ACHN (cell line): ENCODE data around the gene ALK.

ENCODE experiments used
- DNase-seq: peaks from one replicate; pipeline ENCODE4 v3.0.0-alpha.2; 2015
- in situ Hi-C: cut with HindIII; loops from 2 replicates; pipeline ENCODE4 v1.10.0; 2017; ENCODE audit warnings: low sequenced_read_pairs, low pct_ligation_motif_present, low pct_unique_long_range_greater_than_20kb

Gene ALK

DNA sequence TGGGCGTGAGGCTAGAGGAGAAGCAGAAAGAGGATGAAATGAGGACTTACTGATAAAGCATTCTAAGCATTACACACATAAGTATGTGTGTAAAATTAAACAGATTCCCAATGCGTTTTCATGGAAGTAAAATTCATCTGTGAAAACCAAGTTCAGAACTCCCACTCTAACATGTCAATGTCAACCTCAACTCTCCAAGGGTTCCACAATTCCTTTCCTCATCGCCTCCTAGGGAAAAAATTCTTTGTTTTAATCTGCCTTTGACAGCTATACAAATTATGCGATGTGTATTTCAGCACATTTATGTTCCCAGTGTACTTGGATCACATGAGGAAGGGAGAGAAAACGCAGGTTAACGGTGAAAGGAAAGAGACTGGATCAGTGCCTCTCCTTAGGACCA is 729.6 kb downstream of the ALK start:
- in situ Hi-C loops, result loop anchor here (10.0 kb wide), 1 partner anchor 237 kb away; no protein-coding TSS in a partner anchor
- no peak for DNase-seq

GRCh38 chr2:29189052-29189451 is 732.3 kb downstream of the ALK start:
- DNase-seq, result no peak
- in situ Hi-C loops, result no loop called here

DNA sequence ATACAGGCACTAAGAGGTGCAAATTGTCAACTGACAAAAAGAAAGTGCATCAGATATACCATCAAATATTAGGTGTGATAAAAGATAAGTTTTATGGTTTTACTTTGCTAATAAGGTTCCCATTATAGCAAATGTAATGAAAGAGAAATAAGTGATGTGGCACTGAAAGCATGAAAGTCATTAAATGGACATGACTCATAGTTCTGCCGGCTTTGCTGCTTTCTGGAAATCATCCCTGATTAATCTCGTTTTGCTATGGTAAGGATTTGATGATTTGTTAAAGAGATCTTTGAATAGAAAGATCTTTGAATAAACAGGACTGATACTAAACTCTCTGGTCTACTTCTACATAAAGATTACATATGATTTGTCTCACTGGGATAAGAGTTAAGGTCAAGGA is 733.5 kb downstream of the ALK start:
- in situ Hi-C loops, result no loop called here
- DNase-seq, result no peak

DNA sequence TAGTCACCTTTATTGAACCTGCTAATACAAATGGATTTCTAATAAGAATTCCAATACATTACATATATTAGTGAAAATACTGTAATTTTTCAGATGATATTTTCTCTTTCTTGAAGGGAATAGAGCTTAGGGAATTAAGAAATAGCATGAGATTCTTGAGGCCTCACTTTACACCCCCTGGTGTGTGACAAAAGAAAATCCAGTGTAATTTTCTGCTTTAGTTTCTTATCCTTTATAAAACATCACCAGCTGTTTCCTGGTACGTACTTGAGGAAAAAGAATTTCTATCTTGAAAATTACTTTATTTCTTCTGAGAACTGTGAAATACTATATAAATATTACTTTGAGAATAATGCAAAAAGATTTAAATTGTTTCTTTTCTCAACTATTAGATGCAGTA is 734.6 kb downstream of the ALK start:
- no peak for DNase-seq
- in situ Hi-C loops, result no loop called here

- no peak for DNase-seq
- in situ Hi-C loops, result no loop called here
Measured at GRCh38 chr2:29184531-29184930, 736.9 kb downstream of the ALK start.

DNA sequence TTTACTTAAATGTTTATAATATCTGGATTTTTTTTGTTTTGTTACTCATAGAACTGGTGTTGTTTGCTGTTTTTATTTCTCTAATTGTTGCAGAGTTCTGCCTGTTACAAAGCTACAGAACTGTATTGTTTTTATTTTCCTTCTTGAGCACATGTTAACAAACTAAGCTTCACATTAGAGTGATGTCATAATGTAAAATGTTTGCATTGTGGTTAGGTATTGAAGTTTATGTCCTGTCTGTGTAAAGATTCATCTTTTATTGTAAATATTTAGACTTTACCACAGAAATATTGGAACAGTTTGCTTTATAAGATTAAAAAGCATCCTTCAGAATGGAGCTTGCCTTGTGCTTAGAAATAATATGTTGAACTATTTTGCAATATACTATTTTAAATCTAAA is 738.5 kb downstream of the ALK start:
- no peak for DNase-seq
- in situ Hi-C loops, result no loop called here

DNA sequence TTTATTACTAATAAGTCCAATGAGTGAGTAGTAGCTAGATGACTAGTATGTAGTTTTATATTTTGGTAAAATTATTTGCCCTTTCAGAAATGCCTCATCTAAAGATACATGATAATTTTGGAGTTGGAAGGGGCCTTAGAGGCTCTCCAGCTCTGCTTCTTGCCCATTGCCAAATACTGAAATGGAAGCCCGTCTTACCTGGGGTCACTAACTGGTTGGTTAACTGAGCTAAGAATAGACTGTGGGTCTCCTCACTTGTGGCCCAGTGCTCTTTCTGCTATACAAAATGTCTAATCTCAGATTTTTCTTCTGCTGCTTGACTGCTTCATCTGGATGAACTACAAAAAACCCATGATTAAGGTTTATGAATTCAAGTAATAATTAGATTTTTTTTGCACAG is 739.1 kb downstream of the ALK start:
- no peak for DNase-seq
- in situ Hi-C loops, result no loop called here

DNA sequence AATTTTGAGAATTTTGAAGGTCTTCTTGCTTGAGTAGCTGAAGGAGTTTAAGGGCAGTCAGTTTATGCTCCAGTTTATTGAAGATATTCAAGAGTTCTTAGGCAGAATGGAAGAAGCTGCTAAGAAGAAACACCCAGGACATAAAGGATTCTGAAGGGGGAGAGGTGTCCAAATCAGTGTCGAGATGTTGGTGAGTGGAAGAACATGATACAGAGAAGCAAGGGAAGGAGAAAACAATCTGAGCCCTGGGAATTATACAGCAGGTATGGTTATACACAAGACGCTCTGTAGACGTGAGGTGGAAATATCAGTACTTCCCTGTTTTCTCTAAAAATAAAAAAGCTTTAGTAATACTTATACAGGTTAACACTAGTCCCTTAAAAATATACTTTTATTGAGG is 746.0 kb downstream of the ALK start:
- in situ Hi-C loops, result no loop called here
- no peak for DNase-seq

DNA sequence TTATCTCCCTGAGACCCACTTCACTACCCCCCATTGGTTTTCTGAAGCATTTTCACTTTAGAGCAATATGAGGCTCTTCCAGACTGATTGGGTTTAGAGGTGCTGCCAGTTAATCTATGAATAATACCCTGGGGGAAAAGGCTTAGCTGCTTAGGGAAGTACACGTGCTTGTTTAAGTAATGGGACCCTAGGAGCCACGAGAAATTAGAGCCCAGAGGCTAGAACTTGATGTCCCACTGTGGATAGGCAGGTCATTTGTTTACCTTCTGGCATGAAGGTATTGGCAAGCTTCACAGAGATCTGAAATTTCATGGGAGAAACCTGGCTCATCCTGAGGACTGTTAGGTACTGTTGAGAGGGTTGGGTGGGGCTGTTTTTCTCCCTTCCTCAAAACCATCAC is 746.4 kb downstream of the ALK start:
- in situ Hi-C loops, result no loop called here
- no peak for DNase-seq

- no peak for DNase-seq
- in situ Hi-C loops, result no loop called here
Measured at GRCh38 chr2:29166242-29167039, 754.9 kb downstream of the ALK start.

DNA sequence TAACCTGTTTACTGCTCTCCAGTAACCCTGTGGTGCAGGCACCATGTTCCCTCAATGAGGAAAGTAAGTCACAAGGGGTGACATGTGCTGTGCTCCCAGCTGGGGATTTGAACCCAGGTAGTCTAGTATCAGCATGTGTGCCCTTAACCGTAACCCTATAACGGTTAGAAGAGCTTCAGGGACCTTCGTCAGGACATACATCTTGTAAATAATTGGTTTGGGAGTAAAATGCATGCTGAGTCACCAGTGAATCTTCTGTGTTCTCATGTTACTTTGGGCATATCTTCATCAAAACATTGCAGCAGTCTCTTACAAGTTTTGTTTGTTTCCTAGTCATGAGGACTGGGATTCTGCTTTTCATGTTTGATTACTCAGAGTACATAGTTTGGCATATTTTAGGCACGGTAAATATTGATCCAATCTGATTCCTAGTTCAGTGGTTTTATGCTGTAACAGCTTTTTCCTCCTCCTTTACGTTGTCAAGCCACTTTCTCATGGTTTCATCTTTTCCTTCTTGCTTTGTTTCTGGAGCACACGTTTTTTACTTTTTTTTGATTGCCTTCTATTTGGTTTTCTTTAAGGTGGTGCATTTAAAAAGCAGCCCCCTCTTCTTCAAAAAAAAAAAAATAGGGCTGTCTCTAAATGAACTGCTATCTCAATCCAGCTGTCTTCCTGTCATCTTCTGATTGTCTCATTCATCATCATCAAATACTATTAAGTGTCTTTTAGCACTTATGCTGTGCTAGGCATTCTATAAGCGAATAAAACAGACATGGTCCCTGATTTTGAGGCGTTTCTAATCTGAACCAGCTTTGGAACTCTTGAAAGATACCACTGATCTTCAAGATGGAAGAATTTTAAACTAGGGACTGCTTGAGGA is 755.8 kb downstream of the ALK start:
- in situ Hi-C loops, result no loop called here
- DNase-seq, result no peak

DNA sequence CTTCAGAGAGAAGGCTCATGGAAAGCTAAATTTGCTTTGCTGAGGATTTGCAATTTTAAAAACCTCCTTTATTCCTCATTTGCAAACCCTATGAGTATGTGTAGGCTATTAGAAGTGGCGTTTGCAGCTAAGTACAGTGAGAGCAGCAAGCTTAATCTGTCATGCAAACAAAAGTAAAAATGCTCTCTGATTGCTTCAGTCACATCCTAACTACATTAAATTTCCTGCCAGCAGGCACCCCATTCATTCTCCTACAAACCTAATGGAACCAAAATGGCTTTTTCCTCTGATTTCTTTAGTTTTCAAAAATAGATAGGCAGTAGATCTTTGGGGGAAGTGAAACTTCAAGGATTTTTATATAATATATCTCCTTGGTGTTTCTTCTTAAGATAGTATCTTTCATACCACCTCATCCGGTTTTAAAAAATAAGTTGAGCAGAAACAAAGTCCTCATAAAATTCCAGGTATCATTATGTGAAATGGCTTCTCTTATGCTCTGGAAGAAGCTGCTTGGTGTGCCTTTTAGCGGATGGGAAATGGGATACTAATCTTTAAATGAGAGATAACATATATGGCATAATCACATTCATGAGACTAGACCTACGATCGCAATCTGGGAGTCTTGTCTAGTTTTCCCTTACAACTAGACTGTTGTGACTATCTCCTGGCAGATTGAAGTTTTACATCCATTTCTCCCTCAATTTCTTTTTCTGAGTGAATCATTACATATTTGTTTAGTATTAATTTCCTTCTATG is 757.1 kb downstream of the ALK start:
- DNase-seq, result no peak
- in situ Hi-C loops, result no loop called here

DNA sequence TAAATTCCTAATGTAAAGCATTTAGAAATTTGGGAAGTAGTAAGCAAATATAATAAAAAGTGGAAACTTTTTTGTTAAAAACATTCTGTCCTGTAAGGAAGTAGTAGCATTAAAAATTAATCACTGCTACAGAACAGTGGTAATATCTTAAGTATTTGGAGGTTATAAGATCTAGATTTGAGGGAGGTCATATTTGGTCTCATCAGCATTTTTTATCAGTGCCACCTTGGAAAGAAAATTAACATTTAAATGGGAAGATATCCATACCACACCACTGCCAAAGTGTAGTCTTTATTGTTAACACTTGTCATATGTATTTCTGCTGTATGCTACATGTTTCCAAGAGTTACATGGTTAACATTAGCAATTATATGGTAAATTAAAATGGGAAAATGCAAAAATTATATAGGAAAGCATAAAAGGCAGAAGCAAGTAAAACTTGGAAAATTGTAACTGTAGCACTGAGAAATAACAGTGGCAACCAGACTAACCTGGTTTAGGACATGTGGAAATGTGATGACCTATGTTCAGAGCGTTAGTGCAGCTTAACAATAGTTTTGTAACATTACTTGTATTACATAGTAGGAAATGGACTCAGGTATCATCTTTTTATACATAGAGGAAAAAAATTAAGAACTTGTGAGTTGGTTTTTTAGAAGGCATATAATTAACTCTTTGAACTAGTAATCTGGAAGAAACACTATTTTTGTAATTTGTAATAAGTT is 759.0 kb downstream of the ALK start:
- DNase-seq, result no peak
- in situ Hi-C loops, result no loop called here

- in situ Hi-C loops, result no loop called here
- DNase-seq, result no peak
Measured at GRCh38 chr2:29160184-29160583, 761.2 kb downstream of the ALK start.

- no peak for DNase-seq
- in situ Hi-C loops, result no loop called here
Measured at GRCh38 chr2:29159125-29159524, 762.3 kb downstream of the ALK start.

DNA sequence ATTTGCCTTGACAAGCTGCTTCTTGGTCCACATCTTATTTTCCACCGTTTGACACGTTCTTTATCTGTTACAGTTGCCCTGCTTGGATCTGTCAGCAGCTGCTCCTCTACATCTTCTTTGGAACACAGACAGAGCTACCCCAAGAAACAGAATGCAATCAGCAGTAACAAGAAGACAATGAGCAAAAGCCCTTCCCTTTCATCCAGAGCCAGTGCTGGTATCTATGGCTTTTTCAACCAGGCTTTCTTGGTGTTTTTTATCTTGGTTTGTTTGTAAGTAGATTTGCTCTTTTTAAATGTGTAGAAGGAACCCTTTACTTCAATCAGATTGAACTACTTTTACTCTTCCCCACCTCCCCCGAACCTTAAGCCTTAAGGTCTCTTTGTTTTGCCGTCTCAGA is 764.3 kb downstream of the ALK start:
- no peak for DNase-seq
- in situ Hi-C loops, result no loop called here

- in situ Hi-C loops, result no loop called here
Measured at GRCh38 chr2:29155578-29155977, 765.8 kb downstream of the ALK start.

DNA sequence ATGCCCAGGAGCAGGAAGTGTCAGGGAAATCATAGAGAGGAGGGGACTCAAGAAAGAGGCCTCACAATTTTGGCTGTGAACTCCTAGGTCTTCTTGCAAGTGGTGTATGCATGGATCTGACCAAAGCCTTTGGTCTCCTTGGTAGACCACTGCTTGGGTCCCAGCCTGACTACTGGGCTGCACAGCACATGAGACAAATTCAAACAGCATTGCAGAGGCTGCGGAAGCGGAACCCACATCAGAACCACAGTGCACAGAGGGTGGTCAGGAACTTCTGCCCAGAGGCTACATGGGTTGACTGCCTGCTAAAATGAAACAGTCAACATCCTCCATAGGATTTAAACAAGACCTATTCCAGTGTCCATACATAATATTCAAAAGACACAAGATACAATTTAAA is 766.8 kb downstream of the ALK start:
- in situ Hi-C loops, result no loop called here
- no peak for DNase-seq

More at GRCh38 chr2:29155578-29155977, 765.8 kb downstream of the ALK start:
- DNase-seq, result no peak

- no peak for DNase-seq
- in situ Hi-C loops, result no loop called here
Measured at GRCh38 chr2:29147963-29148362, 773.4 kb downstream of the ALK start.
